DND-41 (cell line): ENCODE results near the gene XPO6.

Source experiments
- ATAC-seq: fragments of 200-7000 bp; cut with Tn5 transposase; 3 replicates; pipeline ENCODE4 v1.9.1; 2021; ENCODE audit warnings: low read depth; ENCODE audit not compliant: insufficient read depth
- DNase-seq: peaks from one replicate; pipeline ENCODE4 v3.0.0-alpha.2; 2020
- H2AFZ ChIP-seq: 2 replicates; pipeline ENCODE4 v1.6.0; 2012; ENCODE audit warnings: low read depth, low read length
- H3K27ac ChIP-seq: 2 replicates; pipeline ENCODE4 v1.5.1; 2012; ENCODE audit warnings: low read length, inconsistent platforms
- H3K27me3 ChIP-seq: fragments of 200-600 bp; sonication (generic); 2 replicates; pipeline ENCODE4 v1.6.0; 2012; ENCODE audit warnings: low read length, mild to moderate bottlenecking, inconsistent platforms; ENCODE audit not compliant: insufficient read depth, poor library complexity
- H3K36me3 ChIP-seq: 2 replicates; pipeline ENCODE4 v1.5.1; 2012; ENCODE audit warnings: low read length, inconsistent platforms; ENCODE audit not compliant: insufficient read depth
- H3K4me1 ChIP-seq: 2 replicates; pipeline ENCODE4 v1.5.1; 2012; ENCODE audit warnings: mild to moderate bottlenecking, low read length; ENCODE audit not compliant: insufficient read depth
- H3K4me2 ChIP-seq: 2 replicates; pipeline ENCODE4 v1.6.0; 2012; ENCODE audit warnings: mild to moderate bottlenecking, moderate library complexity, low read length, inconsistent platforms; ENCODE audit not compliant: insufficient read depth
- H3K4me3 ChIP-seq, 2 experiments: fragments of 200-600 bp in 1 of 2; shearing (Covaris generic) in 1 of 2; 2 replicates each; pipeline ENCODE4 v1.5.1; 2012 to 2016; ENCODE audit warnings: inconsistent platforms in 2 of 2, low read length in 2 of 2, mild to moderate bottlenecking in 2 of 2, low read depth in 1 of 2, moderate library complexity in 1 of 2
- H3K79me2 ChIP-seq: 2 replicates; pipeline ENCODE4 v1.6.0; 2012; ENCODE audit warnings: low read length, inconsistent platforms; ENCODE audit not compliant: insufficient read depth
- H3K9ac ChIP-seq: 2 replicates; pipeline ENCODE4 v1.6.0; 2012; ENCODE audit warnings: low read depth, mild to moderate bottlenecking, inconsistent platforms, low read length, moderate library complexity
- H3K9me3 ChIP-seq: 2 replicates; pipeline ENCODE4 v1.5.1; 2012; ENCODE audit warnings: low read length, moderate library complexity, mild to moderate bottlenecking, inconsistent platforms; ENCODE audit not compliant: insufficient read depth, severe bottlenecking
- H4K20me1 ChIP-seq: 2 replicates; pipeline ENCODE4 v1.6.0; 2012; ENCODE audit warnings: low read length; ENCODE audit not compliant: insufficient read depth
- CTCF ChIP-seq: IDR thresholded peaks from 2 replicates; pipeline ENCODE4 v1.5.1; 2012; ENCODE audit warnings: borderline replicate concordance, low read length, moderate library complexity, mild to moderate bottlenecking; ENCODE audit not compliant: poor library complexity, severe bottlenecking; ENCODE audit errors: extremely low read depth
- EZH2 ChIP-seq: IDR thresholded peaks from 3 replicates; pipeline ENCODE4 v1.6.1; 2012; ENCODE audit warnings: borderline replicate concordance, low read depth, mild to moderate bottlenecking, moderate library complexity, low read length, inconsistent platforms; ENCODE audit not compliant: severe bottlenecking

Gene XPO6

DNA sequence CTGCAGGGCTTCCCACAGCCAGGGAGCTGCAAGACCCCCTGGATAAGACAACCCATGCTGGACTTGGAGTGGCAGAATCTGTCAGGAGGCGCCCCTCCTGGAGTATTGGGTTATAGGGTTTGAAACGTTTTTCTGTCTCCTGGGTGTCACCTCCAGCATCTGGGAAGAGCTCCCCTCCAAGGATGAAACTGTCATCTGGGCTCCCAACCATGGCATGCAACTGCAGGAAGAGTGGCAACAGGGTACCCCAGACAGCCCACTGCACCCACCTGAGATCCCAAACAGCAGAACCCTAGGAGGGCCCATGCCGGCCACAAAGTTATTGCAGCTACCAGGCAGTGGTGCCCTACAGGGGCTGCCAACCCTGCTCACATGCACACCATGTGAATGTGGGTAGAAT, 147.6 kb downstream of the XPO6 start:
- no peaks in the 10 kb centered on the region for H3K27me3 ChIP-seq
- no peak for DNase-seq
- H3K27ac ChIP-seq = no peak overlapping the region
- no peak for ATAC-seq
- no peak for TF ChIP-seq CTCF
- TF ChIP-seq EZH2 = no peak
- no peaks in the 10 kb centered on the region for H3K79me2 ChIP-seq
- H3K4me2 ChIP-seq = no peak overlapping the region
- no peak overlapping the region for H3K4me3 ChIP-seq
- H3K36me3 ChIP-seq = no peaks in the 10 kb centered on the region
- no peak overlapping the region for H2AFZ ChIP-seq
- H4K20me1 ChIP-seq = 0 out of 2 replicates have a peak, but pooled peaks cover 2% of the 10 kb centered on the region
- no peaks in the 10 kb centered on the region for H3K9me3 ChIP-seq
- H3K4me1 ChIP-seq = no peaks in the 10 kb centered on the region
- no peak overlapping the region for H3K9ac ChIP-seq

- no peaks in the 10 kb centered on the region for H3K9me3 ChIP-seq
- no peak within 1 kb of the TSS for H3K4me3 ChIP-seq
- H4K20me1 ChIP-seq = 0 out of 2 replicates have a peak, but pooled peaks cover 2% of the 10 kb centered on the region
- H3K79me2 ChIP-seq = no peaks in the 10 kb centered on the region
- H2AFZ ChIP-seq = no peak within 1 kb of the TSS
- H3K36me3 ChIP-seq = no peaks in the 10 kb centered on the region
- H3K4me1 ChIP-seq = no peaks in the 10 kb centered on the region
- no peak within 1 kb of the TSS for H3K9ac ChIP-seq
- TF ChIP-seq CTCF (no peak), EZH2 (no peak)
- DNase-seq (no peak), ATAC-seq (no peak)
- H3K27ac ChIP-seq = no peak within 1 kb of the TSS
- no peak within 1 kb of the TSS for H3K4me2 ChIP-seq
- no peaks in the 10 kb centered on the region for H3K27me3 ChIP-seq
Measured at GRCh38 chr16:28063591-28064061, 148.1 kb downstream of the XPO6 start, which contains the start of gene GSG1L. GSG1L (minus strand) TSS chr16:28063714; CDS start chr16:28063424, 290 bp downstream.

- no peak for DNase-seq
- Histone ChIP-seq H3K27ac (no peak overlapping the region), H3K4me1 (no peaks in the 10 kb centered on the region), H3K79me2 (no peaks in the 10 kb centered on the region), H3K4me3 (no peak overlapping the region), H3K4me2 (no peak overlapping the region), H3K27me3 (no peaks in the 10 kb centered on the region), H3K36me3 (no peaks in the 10 kb centered on the region), H3K9ac (no peak overlapping the region), H2AFZ (no peak overlapping the region), H4K20me1 (0 out of 2 replicates have a peak, but pooled peaks cover 2% of the 10 kb centered on the region), H3K9me3 (no peaks in the 10 kb centered on the region)
- no peak for ATAC-seq
- TF ChIP-seq CTCF (no peak), EZH2 (no peak)
Measured at GRCh38 chr16:28062847-28063521, 148.8 kb downstream of the XPO6 start.
